Activated naive CD4-positive, alpha-beta T cell treated with anti-CD3 and anti-CD28 coated beads, Interleukin-2, amount 50 U/mL, for 24 hours (primary cell): ENCODE data around the gene EPG5.
A peak's percentile ranks its signal among the peaks of the same experiment; 100 is the strongest.

Experiments
- H3K27ac Mint-ChIP-seq: one replicate; pipeline ENCODE4 v1.8.0; 2021; ENCODE audit warnings: mild to moderate bottlenecking, mixed read lengths
- H3K27me3 Mint-ChIP-seq: one replicate; pipeline ENCODE4 v1.8.0; 2021; ENCODE audit warnings: mixed read lengths
- H3K36me3 Mint-ChIP-seq: one replicate; pipeline ENCODE4 v1.8.0; 2021; ENCODE audit warnings: mixed read lengths
- H3K4me1 Mint-ChIP-seq: one replicate; pipeline ENCODE4 v1.8.0; 2021; ENCODE audit warnings: mixed read lengths
- H3K4me3 Mint-ChIP-seq: one replicate; pipeline ENCODE4 v1.8.0; 2021; ENCODE audit warnings: mild to moderate bottlenecking, mixed read lengths
- H3K9me3 Mint-ChIP-seq: one replicate; pipeline ENCODE4 v1.8.0; 2021; ENCODE audit warnings: mixed read lengths

EPG5 gene

DNA sequence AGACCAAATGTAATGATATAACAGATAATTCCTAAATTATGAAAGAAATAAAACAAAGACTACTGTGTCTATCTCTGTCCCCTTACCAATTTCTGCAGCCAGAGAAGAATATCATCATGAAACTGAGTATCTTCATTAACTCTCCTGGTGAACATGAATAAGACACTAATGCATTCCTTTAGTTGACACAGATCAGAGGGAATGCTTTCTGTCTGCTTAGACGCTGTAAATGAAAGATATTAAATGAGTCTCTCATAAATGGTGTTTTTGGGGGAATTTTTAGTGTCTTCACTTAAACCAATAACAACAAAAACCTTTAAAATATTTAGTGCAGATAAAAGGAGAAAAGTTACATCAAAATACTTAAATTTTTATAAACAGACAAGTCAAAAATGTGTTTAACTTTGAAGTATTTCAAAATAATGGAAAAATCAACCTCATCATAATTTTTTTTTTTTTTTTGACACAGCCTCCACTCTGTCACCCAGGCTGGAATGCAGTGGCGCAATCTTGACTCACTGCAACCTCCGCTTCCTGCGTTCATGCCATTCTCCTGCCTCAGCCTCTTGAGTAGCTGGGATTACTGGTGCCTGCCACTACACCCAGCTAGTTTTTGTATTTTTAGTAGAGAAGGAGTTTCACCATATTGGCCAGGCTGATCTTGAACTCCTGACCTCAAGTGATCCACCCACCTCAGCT, 16.0 kb downstream of the EPG5 start:
- Mint-ChIP-seq H3K9me3 (no peaks in the 10 kb centered on the region), H3K36me3 (peaks cover 43% of the 10 kb centered on the region), H3K27ac (no peak overlapping the region), H3K4me3 (no peak overlapping the region), H3K27me3 (no peaks in the 10 kb centered on the region), H3K4me1 (peaks cover 28% of the 10 kb centered on the region)

DNA sequence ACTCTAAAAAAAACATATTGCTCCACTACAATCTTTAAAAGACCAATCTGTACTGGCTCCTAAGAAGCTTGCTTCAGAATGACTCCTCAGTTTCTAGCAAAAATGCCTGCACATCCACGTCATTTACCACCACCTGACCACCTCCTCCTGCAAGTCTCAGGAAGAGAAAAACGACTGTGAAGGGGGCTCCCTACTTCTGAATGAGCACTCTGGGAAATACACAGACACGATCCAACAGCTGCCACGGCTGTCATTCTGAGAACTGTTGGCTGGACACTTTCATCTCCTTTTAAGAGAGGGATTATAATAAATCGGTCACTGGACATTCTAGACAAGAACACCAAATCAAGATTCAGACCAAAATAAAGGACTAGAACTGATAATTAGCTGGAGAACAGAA, 21.5 kb downstream of the EPG5 start:
- Mint-ChIP-seq H3K27ac (no peak overlapping the region), H3K36me3 (peaks cover 46% of the 10 kb centered on the region), H3K9me3 (no peaks in the 10 kb centered on the region), H3K4me1 (peaks cover 3% of the 10 kb centered on the region), H3K4me3 (no peak overlapping the region), H3K27me3 (no peaks in the 10 kb centered on the region)

DNA sequence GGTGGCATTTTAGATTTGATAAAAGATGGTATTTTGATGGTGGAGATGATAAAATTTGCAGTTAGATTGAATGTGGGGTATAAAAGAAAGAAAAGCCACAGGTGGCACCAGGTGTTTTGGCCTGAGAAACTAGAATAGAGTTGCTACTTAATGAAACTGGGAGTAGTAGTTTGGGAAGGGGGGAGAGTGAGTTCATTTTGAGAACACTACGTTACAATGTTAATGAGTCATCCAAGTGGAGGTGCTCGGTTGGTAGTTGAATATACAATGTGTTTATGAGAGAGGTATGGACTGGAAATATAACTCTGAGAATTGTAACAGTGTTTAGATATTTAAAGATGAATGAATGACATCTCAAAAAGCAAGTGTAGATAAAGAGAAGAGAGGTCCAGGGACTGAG, 26.4 kb downstream of the EPG5 start:
- H3K27me3 Mint-ChIP-seq = no peaks in the 10 kb centered on the region
- no peak overlapping the region for H3K4me3 Mint-ChIP-seq
- H3K36me3 Mint-ChIP-seq = peaks cover 38% of the 10 kb centered on the region
- H3K9me3 Mint-ChIP-seq = no peaks in the 10 kb centered on the region
- H3K27ac Mint-ChIP-seq = peak overlapping the region; percentile 5
- H3K4me1 Mint-ChIP-seq = peaks cover 18% of the 10 kb centered on the region

DNA sequence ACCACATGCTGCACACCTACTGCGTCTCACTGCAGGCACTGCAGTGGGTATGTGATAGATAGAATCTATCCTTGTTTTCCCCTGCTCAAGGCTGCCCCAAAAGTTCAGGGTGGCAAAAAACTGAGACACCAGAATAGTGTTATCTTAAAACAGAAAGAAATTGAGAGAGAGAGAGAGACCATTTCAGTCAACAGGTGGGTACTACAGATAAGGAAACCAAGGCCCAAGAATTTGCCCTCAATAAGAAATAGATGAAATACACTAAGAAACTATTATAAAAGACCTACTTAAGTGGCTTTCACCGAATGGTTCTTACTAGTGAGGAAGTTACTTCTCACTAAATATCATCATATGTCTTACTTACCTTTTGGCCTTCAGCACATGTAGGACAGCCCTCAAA, 27.9 kb downstream of the EPG5 start:
- Mint-ChIP-seq H3K4me3 (no peak overlapping the region), H3K4me1 (peaks cover 19% of the 10 kb centered on the region), H3K9me3 (no peaks in the 10 kb centered on the region), H3K36me3 (peaks cover 34% of the 10 kb centered on the region), H3K27me3 (no peaks in the 10 kb centered on the region), H3K27ac (no peak overlapping the region)

DNA sequence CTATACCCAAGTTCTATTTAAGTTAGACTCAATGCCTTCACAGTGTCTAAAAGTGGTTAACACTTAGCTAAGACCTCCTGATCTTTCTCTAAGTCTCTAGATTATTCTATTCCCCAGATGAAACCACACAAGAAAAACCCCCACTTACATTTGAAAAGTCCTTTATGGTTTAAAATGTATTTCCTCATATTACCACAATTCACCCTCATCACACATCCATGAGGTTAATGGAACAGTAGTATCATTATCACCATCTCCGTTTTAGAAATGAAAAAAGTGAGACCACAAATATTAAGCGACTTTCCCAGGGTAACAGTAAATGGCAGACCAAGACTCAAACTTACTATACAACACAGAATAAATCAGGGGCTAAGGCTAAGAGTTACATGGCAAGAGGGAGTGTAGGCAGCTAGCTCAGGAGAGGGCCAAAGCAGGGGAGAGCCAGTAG, 28.6 kb downstream of the EPG5 start:
- H3K4me1 Mint-ChIP-seq = peaks cover 19% of the 10 kb centered on the region
- no peak overlapping the region for H3K4me3 Mint-ChIP-seq
- H3K9me3 Mint-ChIP-seq = no peaks in the 10 kb centered on the region
- H3K27me3 Mint-ChIP-seq = no peaks in the 10 kb centered on the region
- H3K27ac Mint-ChIP-seq = peak overlapping the region; percentile 76
- H3K36me3 Mint-ChIP-seq = peaks cover 30% of the 10 kb centered on the region

DNA sequence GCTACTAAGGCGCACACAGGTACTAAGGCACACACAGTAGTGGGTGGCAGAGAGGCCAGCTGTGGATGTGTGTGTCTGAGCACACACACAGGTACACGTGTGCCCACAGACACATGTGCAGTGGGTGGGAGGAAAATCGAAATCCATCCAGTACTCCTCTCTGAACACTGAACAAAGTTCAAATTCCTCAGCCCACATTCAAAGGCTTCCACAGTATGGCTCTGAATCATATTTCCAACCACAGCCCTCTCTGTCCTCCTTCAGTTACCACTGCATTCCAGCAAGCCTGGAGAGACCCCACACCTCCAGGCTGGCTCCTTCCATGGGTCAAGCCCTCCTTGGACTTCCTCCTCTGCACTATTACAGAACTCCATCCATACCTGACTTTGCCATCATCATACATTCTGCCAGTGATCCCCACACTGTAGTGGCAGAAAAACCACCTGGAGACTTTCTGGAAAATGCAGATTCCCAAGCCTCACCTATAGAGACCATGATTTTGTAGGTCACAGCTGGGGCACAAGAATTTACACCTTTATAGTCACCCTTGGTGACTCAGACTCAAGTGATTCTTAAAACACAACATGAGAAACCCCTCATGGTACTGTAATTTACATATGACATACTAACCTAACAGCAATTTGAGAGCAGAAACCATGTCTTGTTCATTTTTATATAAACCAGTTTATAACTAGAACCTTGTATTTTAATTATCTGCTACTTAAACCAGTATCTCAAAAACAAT, 31.4 kb downstream of the EPG5 start:
- H3K36me3 Mint-ChIP-seq = peaks cover 20% of the 10 kb centered on the region

DNA sequence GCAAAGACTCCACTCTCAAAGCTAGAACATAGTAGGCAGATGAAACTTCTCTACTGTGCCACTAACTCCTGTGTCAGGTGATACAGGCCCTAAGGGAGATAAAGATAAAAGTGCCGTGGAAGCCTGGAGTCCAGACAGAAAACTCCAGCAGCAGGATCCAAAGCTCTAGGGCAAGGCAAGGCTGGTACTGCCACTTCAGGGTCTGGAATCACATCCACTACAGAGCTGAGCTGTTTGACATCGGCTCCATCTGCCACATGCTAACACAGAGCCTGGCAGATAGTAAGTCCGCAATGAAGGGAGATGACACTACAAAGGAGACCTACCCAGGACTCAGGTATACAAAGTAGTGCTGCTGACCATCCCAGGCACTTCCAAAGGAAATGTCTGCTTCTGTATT, 34.4 kb downstream of the EPG5 start:
- no peaks in the 10 kb centered on the region for H3K27me3 Mint-ChIP-seq
- H3K9me3 Mint-ChIP-seq = no peaks in the 10 kb centered on the region
- peaks cover 10% of the 10 kb centered on the region for H3K36me3 Mint-ChIP-seq
- no peak overlapping the region for H3K4me3 Mint-ChIP-seq
- H3K27ac Mint-ChIP-seq = no peak overlapping the region
- peaks cover 13% of the 10 kb centered on the region for H3K4me1 Mint-ChIP-seq

More for the DNA sequence above, 31.4 kb downstream of the EPG5 start:
- Mint-ChIP-seq H3K27ac (peak overlapping the region; percentile 33), H3K4me3 (no peak overlapping the region), H3K4me1 (peaks cover 26% of the 10 kb centered on the region), H3K27me3 (no peaks in the 10 kb centered on the region), H3K9me3 (no peaks in the 10 kb centered on the region)

DNA sequence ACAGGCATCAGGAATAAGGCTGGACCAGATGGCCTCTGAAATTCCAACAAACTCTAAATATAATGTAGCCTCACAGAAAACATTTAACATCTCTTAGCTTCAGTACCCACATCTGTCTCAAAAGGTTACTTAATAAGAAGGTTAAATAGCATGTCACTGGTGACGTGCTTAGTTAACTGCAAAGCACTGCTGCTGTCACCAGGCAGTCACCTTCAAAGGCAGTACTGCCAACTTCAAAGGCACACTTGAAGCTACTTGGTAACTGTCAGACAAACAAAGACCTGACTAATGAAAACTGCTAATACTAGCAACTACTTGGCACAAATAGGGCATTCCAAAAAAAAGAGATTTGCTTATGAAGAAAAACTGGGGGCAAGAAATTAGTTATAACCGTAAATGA, 36.2 kb downstream of the EPG5 start:
- Mint-ChIP-seq H3K4me1 (peaks cover 15% of the 10 kb centered on the region), H3K27me3 (no peaks in the 10 kb centered on the region), H3K27ac (no peak overlapping the region), H3K36me3 (peaks cover 13% of the 10 kb centered on the region), H3K9me3 (no peaks in the 10 kb centered on the region), H3K4me3 (no peak overlapping the region)

DNA sequence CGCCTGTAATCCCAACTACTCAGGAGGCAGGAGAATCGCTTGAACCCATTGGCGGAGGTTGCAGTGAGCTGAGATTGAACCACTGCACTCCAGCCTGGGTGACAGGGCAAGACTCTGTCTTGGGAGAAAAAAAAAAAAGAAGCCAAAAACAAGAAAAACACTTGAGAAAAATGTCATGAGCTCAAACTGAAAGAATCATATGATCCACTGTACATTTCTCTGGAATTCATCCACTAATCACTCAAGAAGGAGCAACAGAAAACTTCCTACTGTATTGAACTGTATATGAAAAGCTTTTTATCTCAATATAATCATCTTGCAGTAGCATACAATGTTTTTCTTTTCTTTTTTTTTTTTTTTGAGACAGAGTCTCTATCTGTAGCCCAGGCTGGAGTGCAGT, 40.4 kb downstream of the EPG5 start:
- Mint-ChIP-seq H3K4me1 (peaks cover 8% of the 10 kb centered on the region), H3K36me3 (peaks cover 14% of the 10 kb centered on the region)

DNA sequence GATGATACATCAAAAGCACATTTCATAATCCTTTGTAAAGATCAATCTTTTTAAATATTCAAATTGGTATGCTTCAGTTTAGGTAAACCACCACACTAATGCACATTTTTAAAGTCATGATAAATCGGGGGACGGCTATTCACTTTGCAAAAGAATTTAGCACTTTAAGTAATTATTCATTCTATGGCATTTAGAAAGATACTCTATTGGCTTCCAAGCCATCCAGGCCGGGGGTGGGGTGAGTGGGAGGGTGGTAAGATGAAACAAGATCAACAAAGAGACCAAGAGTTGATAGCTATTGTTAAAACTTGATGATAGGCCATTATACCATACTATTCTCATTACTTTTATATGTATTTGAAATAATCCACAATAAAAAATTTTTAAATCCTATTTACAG, 41.0 kb downstream of the EPG5 start:
- Mint-ChIP-seq H3K4me3 (no peak overlapping the region), H3K27me3 (no peaks in the 10 kb centered on the region), H3K36me3 (peaks cover 15% of the 10 kb centered on the region), H3K9me3 (no peaks in the 10 kb centered on the region), H3K4me1 (peaks cover 9% of the 10 kb centered on the region), H3K27ac (no peak overlapping the region)

More for the DNA sequence above, 40.4 kb downstream of the EPG5 start:
- Mint-ChIP-seq H3K27ac (no peak overlapping the region), H3K27me3 (no peaks in the 10 kb centered on the region), H3K4me3 (no peak overlapping the region), H3K9me3 (no peaks in the 10 kb centered on the region)

DNA sequence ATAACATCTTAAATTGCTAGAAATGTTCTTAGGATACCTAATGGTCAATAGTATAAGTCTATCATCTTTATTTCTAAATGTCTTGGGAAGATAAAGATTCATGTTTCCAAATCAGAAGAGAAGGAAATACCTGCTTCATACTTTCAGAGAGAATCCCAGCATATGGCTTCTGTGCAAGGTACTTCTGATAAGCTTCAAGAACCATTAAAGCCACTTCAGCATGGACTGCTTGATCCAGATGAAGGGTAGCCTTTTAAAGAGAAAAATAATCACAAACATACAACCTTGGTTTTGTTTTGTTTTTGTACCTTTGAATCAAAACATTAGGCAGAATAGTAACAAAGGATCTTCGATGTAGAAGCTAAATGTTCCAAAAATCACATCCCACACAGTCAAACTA, 44.0 kb downstream of the EPG5 start:
- no peaks in the 10 kb centered on the region for H3K27me3 Mint-ChIP-seq
- H3K27ac Mint-ChIP-seq = no peak overlapping the region
- peaks cover 19% of the 10 kb centered on the region for H3K36me3 Mint-ChIP-seq
- H3K9me3 Mint-ChIP-seq = no peaks in the 10 kb centered on the region
- no peak overlapping the region for H3K4me3 Mint-ChIP-seq
- H3K4me1 Mint-ChIP-seq = peaks cover 21% of the 10 kb centered on the region

DNA sequence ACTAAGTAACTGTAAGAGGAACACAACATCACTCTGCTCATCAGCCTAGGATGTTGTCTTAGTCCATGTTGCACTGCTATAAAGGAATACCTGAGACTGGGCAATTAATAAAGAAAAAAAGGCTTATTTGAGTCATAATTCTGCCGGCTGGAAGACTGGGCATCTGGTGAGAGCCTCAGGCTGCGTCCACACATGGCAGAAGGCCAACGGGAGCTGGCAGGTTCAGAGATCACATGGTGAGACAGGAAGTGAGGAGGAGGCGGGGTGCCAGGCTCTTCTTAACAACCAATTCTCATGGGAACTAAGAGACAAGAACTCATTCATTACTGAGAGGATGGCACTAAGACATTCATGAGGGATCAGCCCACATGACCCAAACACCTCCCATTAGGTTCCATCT, 46.8 kb downstream of the EPG5 start:
- H3K27me3 Mint-ChIP-seq = no peaks in the 10 kb centered on the region
- no peak overlapping the region for H3K27ac Mint-ChIP-seq
- H3K4me1 Mint-ChIP-seq = peaks cover 17% of the 10 kb centered on the region
- no peak overlapping the region for H3K4me3 Mint-ChIP-seq
- H3K9me3 Mint-ChIP-seq = no peaks in the 10 kb centered on the region
- peaks cover 16% of the 10 kb centered on the region for H3K36me3 Mint-ChIP-seq

DNA sequence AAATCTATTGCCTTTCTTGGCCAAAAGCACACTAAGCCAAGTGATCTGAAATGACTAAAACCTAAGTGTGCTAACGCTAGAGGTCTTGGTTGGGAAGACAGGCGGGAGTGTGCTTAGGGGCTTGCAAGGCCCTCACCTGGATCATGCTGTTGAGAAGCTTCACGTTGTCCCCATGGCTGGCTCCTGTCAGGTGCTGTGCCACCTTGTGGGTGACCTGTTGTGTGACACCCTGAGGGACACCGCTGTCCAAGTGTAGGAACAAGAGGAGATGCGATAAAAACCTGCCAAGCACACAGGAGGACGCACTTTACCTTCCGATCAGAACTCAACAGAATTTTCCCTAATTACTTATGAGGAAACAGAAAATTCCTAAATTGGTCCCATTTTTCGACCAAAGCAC, 50.8 kb downstream of the EPG5 start:
- H3K4me3 Mint-ChIP-seq = no peak overlapping the region
- H3K27ac Mint-ChIP-seq = no peak overlapping the region
- peaks cover 16% of the 10 kb centered on the region for H3K4me1 Mint-ChIP-seq
- no peaks in the 10 kb centered on the region for H3K9me3 Mint-ChIP-seq
- no peaks in the 10 kb centered on the region for H3K27me3 Mint-ChIP-seq
- peaks cover 11% of the 10 kb centered on the region for H3K36me3 Mint-ChIP-seq

DNA sequence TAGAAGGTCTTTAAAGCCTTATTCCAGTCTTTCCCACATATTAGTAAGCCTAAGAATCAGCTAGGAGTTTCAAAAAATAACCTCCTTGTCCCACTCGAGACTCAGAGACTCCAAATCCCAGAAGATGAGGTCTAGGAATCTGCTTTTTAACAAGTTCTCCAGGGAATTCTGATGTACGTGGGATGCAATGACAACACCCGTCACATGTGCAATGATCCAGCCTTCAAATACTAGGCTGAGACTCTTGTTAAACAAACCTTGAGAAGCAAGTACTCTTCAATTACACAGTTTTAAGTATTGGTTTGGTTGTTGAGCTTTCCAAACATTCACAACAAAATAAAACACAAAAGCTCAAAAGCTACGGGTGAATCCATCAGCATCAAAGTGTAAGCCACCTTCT, 53.9 kb downstream of the EPG5 start:
- no peaks in the 10 kb centered on the region for H3K9me3 Mint-ChIP-seq
- H3K27ac Mint-ChIP-seq = no peak overlapping the region
- H3K27me3 Mint-ChIP-seq = no peaks in the 10 kb centered on the region
- H3K36me3 Mint-ChIP-seq = peaks cover 7% of the 10 kb centered on the region
- H3K4me1 Mint-ChIP-seq = no peaks in the 10 kb centered on the region
- H3K4me3 Mint-ChIP-seq = no peak overlapping the region

DNA sequence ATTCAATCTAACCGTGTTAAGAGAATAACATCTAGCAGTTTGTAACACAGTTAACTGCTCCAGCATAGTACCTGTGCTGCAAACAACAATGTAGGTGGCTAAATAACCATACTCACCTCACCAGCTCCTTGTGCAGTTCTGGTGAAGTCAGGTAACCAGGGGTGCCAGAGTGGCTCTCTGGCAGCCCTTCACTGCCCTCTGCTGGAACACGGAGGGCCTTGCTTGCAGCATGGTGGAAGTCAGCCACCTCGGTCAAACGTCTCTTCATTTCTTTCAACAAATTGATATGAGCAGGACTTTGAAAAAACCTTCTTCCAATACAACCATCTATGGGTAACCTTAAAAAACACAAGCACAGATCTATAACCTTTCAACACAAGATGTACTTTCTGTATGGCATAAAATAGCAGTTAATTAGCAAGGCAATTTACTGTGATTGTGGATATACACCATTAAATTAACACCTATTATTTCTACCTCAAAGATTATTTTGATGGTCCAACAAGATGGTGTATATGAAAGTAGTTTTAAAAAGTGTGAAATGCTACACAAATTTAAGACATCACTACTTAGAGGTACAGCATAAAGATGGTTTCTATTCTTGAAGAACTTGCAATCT, 56.6 kb downstream of the EPG5 start:
- Mint-ChIP-seq H3K4me1 (no peaks in the 10 kb centered on the region), H3K27ac (no peak overlapping the region), H3K4me3 (no peak overlapping the region), H3K36me3 (peaks cover 9% of the 10 kb centered on the region), H3K27me3 (no peaks in the 10 kb centered on the region), H3K9me3 (no peaks in the 10 kb centered on the region)

DNA sequence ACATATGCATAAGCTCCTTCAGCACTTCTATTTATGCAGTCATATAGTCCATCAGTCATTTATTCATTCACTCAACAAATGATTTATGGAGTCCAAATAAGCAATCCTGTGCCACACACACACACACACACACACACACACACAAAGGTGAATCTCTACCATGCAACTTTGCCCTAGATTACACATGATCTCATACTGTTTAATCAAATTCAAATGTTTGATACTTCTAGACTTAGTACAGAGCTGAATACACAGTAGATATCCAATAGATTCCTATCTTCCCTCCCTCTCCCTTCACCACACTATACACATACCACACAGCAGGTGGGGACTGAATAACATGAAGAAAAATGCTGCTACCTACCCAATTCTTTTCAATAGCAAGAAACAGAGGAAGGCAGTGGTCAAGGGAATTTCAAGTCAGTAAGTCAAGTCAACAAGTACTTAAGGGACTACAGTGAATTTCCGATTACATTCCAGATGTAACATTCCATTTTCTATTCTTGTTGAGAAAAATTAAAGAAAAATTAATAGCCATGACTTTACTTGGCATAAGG, 65.4 kb downstream of the EPG5 start:
- peaks cover 19% of the 10 kb centered on the region for H3K36me3 Mint-ChIP-seq
- no peaks in the 10 kb centered on the region for H3K27me3 Mint-ChIP-seq
- no peaks in the 10 kb centered on the region for H3K4me1 Mint-ChIP-seq
- H3K9me3 Mint-ChIP-seq = no peaks in the 10 kb centered on the region
- no peak overlapping the region for H3K4me3 Mint-ChIP-seq
- no peak overlapping the region for H3K27ac Mint-ChIP-seq
